Measurements from ENCODE around the gene PTPRU. TPM values are rescaled to one million over a fixed set of nuclear protein-coding genes. Genes with fewer than 3 reads are reported as not detected.

Gene PTPRU
- total RNA-seq, 3 donors from 2014 or later, result 1.8 to 14.3 (median 2.2) TPM

DNA sequence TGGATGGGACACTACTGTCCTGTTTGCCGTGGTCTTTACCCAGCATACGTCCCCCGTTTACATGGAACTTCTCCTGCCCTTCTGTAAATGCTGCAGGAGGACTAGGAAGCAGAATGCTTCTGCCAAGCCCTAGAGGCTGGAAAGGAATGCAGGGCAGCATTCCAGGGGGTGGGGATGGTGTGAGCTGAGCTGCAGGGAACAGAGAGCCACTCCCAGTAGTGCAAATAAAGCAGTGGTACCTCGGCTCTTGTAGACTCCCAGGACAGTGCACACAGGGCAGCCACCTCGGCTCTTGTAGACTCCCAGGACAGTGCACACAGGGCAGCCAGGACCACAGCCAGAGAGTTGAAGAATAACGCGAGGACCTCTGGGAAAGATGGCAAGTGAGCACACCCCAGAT is 35.4 kb downstream of the PTPRU start:
- TF ChIP-seq, protein P1, sequence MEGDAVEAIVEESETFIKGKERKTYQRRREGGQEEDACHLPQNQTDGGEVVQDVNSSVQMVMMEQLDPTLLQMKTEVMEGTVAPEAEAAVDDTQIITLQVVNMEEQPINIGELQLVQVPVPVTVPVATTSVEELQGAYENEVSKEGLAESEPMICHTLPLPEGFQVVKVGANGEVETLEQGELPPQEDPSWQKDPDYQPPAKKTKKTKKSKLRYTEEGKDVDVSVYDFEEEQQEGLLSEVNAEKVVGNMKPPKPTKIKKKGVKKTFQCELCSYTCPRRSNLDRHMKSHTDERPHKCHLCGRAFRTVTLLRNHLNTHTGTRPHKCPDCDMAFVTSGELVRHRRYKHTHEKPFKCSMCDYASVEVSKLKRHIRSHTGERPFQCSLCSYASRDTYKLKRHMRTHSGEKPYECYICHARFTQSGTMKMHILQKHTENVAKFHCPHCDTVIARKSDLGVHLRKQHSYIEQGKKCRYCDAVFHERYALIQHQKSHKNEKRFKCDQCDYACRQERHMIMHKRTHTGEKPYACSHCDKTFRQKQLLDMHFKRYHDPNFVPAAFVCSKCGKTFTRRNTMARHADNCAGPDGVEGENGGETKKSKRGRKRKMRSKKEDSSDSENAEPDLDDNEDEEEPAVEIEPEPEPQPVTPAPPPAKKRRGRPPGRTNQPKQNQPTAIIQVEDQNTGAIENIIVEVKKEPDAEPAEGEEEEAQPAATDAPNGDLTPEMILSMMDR (IDR thresholded peaks at IDR 0.05), result no peak
- ATAC-seq (peak; percentile 98), DNase-seq (peak; percentile 83 to 91 (median 84))
- Histone ChIP-seq H3K9me3 (no peaks in the 10 kb centered on the region), H3K36me3 (ENCODE audit: low read depth) (no peaks in the 10 kb centered on the region), H3K4me3 (no peak overlapping the region), H3K4me1 (ENCODE audit: low read depth) (peaks cover 12% of the 10 kb centered on the region)
- intact Hi-C loops (cut with DNase I, micrococcal nuclease), result no loop called here

DNA sequence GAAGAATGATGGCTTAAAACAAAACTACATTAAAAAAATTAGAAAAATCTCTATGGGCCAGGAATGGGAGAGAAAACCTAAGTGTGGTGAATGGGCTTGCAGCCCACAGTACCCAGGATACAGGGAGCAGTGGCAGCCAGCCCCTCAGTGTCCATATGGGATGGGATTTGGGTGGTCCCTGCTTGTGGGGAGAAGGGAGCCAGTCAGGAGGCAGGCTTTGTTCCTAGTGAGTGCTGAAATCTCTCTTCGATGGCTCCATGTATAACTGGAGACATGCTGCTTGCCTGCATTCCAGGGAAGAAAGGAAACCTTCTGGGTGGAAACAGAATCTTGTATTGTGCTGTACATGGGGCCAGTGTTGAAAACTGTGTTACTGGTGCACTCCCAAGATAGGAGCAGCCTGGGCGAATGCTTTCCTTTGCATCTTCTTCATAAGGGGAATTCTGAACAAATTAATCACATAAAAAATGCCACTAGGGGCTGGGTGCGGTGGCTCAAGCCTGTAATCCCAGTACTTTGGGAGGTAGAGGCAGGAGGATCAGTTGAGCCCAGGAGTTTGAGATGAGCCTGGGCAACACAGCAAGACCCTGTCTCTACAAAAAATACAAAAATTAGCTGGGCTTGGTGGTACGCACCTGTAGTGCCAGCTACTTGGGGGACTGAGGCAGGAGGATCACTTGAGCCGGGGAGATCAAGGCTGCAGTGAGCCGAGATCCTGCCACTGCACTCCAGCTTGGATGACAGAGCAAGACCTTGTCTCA is 36.0 kb downstream of the PTPRU start:
- DNase-seq (no peak), ATAC-seq (no peak)
- intact Hi-C loops (cut with DNase I, micrococcal nuclease), result no loop called here
- Histone ChIP-seq H3K9me3 (no peaks in the 10 kb centered on the region), H3K4me1 (ENCODE audit: low read depth) (peaks cover 12% of the 10 kb centered on the region), H3K36me3 (ENCODE audit: low read depth) (no peaks in the 10 kb centered on the region), H3K4me3 (no peak overlapping the region)
- TF ChIP-seq, protein P1 (IDR thresholded peaks at IDR 0.05), result no peak

DNA sequence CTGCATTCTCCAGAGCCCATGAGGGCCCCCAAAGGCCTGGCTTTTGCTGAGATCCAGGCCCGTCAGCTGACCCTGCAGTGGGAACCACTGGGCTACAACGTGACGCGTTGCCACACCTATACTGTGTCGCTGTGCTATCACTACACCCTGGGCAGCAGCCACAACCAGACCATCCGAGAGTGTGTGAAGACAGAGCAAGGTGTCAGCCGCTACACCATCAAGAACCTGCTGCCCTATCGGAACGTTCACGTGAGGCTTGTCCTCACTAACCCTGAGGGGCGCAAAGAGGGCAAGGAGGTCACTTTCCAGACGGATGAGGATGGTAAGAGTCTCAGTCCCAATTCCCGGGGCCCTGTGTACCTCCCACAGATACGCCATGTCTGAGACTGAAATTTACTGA is 39.1 kb downstream of the PTPRU start:
- TF ChIP-seq, protein P1 (IDR thresholded peaks at IDR 0.05), result no peak
- ATAC-seq (no peak), DNase-seq (no peak)
- Histone ChIP-seq H3K4me3 (no peak overlapping the region), H3K4me1 (ENCODE audit: low read depth) (peaks cover 12% of the 10 kb centered on the region), H3K9me3 (no peaks in the 10 kb centered on the region), H3K36me3 (ENCODE audit: low read depth) (no peaks in the 10 kb centered on the region)
- intact Hi-C loops (cut with DNase I, micrococcal nuclease), result no loop called here

DNA sequence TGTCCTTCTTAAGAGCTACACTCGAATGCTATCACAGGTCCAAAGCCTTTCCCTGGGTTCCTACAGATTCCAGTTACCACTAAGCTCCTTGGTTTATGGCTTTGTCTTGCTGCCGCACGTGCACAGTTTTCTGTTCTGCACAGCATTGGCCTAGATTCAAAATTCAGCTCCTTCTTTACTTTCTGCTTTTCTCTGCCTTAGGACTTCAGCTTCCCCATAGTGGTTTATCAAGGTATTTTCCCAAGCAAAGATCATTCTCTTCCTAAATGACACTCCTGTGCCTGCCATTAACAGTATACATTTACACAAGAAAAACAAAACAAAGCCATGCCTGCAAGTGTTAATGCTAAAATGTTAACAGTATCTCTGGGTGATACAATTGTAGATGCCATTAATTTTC is 41.8 kb downstream of the PTPRU start:
- Histone ChIP-seq H3K4me3 (no peak overlapping the region), H3K36me3 (ENCODE audit: low read depth) (no peaks in the 10 kb centered on the region), H3K4me1 (ENCODE audit: low read depth) (no peaks in the 10 kb centered on the region), H3K9me3 (no peaks in the 10 kb centered on the region)
- TF ChIP-seq, protein P1 (IDR thresholded peaks at IDR 0.05), result no peak
- ATAC-seq, result no peak
- intact Hi-C loops (cut with DNase I, micrococcal nuclease), result no loop called here
- no peak for DNase-seq

DNA sequence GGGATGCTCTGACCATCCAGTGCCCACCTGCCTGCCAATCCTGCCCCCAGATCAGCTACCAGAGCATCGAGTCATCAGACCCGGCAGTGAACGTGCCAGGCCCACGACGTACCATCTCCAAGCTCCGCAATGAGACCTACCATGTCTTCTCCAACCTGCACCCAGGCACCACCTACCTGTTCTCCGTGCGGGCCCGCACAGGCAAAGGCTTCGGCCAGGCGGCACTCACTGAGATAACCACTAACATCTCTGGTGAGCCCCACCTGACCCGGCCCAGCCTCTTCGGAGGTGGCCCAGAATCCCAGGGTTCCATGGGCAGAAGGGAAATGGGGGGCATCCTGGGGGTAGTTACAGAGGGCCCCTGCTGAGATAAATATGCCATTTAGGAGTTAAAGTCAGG is 43.1 kb downstream of the PTPRU start:
- H3K36me3 ChIP-seq (ENCODE audit: low read depth), result no peaks in the 10 kb centered on the region
- ATAC-seq (no peak), DNase-seq (peak in 1 of 3 donors; percentile 10)
- intact Hi-C loops (cut with DNase I, micrococcal nuclease), result no loop called here
- no peak overlapping the region for H3K4me3 ChIP-seq
- no peaks in the 10 kb centered on the region for H3K4me1 ChIP-seq (ENCODE audit: low read depth)
- TF ChIP-seq, protein P1 (IDR thresholded peaks at IDR 0.05), result no peak
- H3K9me3 ChIP-seq, result no peaks in the 10 kb centered on the region

Measured in mucosa of descending colon (tissue), 3 donors.